ENCODE measurements around the gene HMGCR. TPM values are rescaled to one million over a fixed set of nuclear protein-coding genes. Genes with fewer than 3 reads are reported as not detected.
"Not testable (repeated sequence)": the region's sequence is repeated elsewhere in the genome, so short reads cannot be mapped to it uniquely, and the experiment has no call there.

Gene HMGCR
- polyA plus RNA-seq (ENCODE audit: insufficient read length in 3 of 3) = 10 to 100 TPM; 76.0 to 91.8 (median 84.6) TPM
- long read RNA-seq, donor 1, full-length matches to known transcripts = 20 of 20 reads
- long read RNA-seq, donor 1, partial matches to known transcripts = 0 of 20 reads
- long read RNA-seq, donor 1, other reads (novel, unspliced or antisense) = 0 of 20 reads
- long read RNA-seq, donor 2, full-length matches to known transcripts = 24 of 41 reads
- long read RNA-seq, donor 2, partial matches to known transcripts = 17 of 41 reads
- long read RNA-seq, donor 2, other reads (novel, unspliced or antisense) = 0 of 41 reads
- long read RNA-seq, donor 3, full-length matches to known transcripts = 16 of 16 reads
- long read RNA-seq, donor 3, partial matches to known transcripts = 0 of 16 reads
- long read RNA-seq, donor 3, other reads (novel, unspliced or antisense) = 0 of 16 reads
- long read RNA-seq, donor 4, full-length matches to known transcripts = 19 of 63 reads
- long read RNA-seq, donor 4, partial matches to known transcripts = 44 of 63 reads
- long read RNA-seq, donor 4, other reads (novel, unspliced or antisense) = 0 of 63 reads
- long read RNA-seq, donor 5, full-length matches to known transcripts = 4 of 4 reads
- long read RNA-seq, donor 5, partial matches to known transcripts = 0 of 4 reads
- long read RNA-seq, donor 5, other reads (novel, unspliced or antisense) = 0 of 4 reads
- long read RNA-seq, donor 6, full-length matches to known transcripts = 27 of 43 reads
- long read RNA-seq, donor 6, partial matches to known transcripts = 16 of 43 reads
- long read RNA-seq, donor 6, other reads (novel, unspliced or antisense) = 0 of 43 reads
- long read RNA-seq, donor 7, full-length matches to known transcripts = 10 of 10 reads
- long read RNA-seq, donor 7, partial matches to known transcripts = 0 of 10 reads
- long read RNA-seq, donor 7, other reads (novel, unspliced or antisense) = 0 of 10 reads
- long read RNA-seq, donor 8, full-length matches to known transcripts = 8 of 21 reads
- long read RNA-seq, donor 8, partial matches to known transcripts = 13 of 21 reads
- long read RNA-seq, donor 8, other reads (novel, unspliced or antisense) = 0 of 21 reads
- long read RNA-seq, donor 9, full-length matches to known transcripts = 18 of 77 reads
- long read RNA-seq, donor 9, partial matches to known transcripts = 59 of 77 reads
- long read RNA-seq, donor 9, other reads (novel, unspliced or antisense) = 0 of 77 reads
- long read RNA-seq, donor 10, transcript HMGCR-211 (2 exons, 465 nt) = major isoform, 12 of 63 reads
- long read RNA-seq, donor 10, partial matches to known transcripts = 49 of 63 reads
- long read RNA-seq, donor 10, other reads (novel, unspliced or antisense) = 0 of 63 reads
- long read RNA-seq, donor 11, full-length matches to known transcripts = 5 of 12 reads
- long read RNA-seq, donor 11, partial matches to known transcripts = 7 of 12 reads
- long read RNA-seq, donor 11, other reads (novel, unspliced or antisense) = 0 of 12 reads
- long read RNA-seq, donor 12, full-length matches to known transcripts = 31 of 39 reads
- long read RNA-seq, donor 12, partial matches to known transcripts = 8 of 39 reads
- long read RNA-seq, donor 12, other reads (novel, unspliced or antisense) = 0 of 39 reads
- long read RNA-seq, donor 13, full-length matches to known transcripts = 4 of 9 reads
- long read RNA-seq, donor 13, partial matches to known transcripts = 5 of 9 reads
- long read RNA-seq, donor 13, other reads (novel, unspliced or antisense) = 0 of 9 reads
- long read RNA-seq, donor 14, full-length matches to known transcripts = 16 of 53 reads
- long read RNA-seq, donor 14, partial matches to known transcripts = 37 of 53 reads
- long read RNA-seq, donor 14, other reads (novel, unspliced or antisense) = 0 of 53 reads
- long read RNA-seq, donor 15, full-length matches to known transcripts = 23 of 32 reads
- long read RNA-seq, donor 15, partial matches to known transcripts = 9 of 32 reads
- long read RNA-seq, donor 15, other reads (novel, unspliced or antisense) = 0 of 32 reads
- long read RNA-seq, donor 16, full-length matches to known transcripts = 27 of 125 reads
- long read RNA-seq, donor 16, partial matches to known transcripts = 98 of 125 reads
- long read RNA-seq, donor 16, other reads (novel, unspliced or antisense) = 0 of 125 reads

- peak; percentile 99 for DNase-seq
Measured at GRCh38 chr5:75336615-75337336, at the start of gene HMGCR. Gene HMGCR (plus strand): TSS chr5:75337220. CDS start chr5:75342606, 5,386 bp downstream.

DNA sequence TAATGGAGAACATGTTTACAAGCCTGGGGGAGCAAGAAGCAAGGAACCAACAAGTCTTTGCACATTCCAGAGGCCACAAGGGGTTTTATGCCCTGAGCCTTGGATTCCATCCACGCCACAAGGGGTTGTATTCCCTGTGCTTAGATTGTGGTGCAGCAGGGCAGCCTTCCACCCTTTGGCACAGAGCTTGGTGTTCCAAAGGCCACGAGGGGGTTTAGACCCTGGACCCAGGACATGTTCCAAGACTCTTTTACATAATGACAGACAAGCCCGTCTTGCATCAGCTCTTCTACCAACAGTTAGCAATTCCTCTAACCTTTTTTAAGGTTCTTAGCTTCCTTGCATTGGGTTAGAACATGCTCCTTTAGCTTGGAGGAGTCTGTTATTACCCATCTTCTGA, 45.2 kb upstream of the HMGCR start:
- DNase-seq = not testable (repeated sequence)

- no peak for DNase-seq
Measured at GRCh38 chr5:75300084-75300483, 36.9 kb upstream of the HMGCR start.

- DNase-seq = no peak
Measured at GRCh38 chr5:75303419-75303818, 33.6 kb upstream of the HMGCR start.

DNA sequence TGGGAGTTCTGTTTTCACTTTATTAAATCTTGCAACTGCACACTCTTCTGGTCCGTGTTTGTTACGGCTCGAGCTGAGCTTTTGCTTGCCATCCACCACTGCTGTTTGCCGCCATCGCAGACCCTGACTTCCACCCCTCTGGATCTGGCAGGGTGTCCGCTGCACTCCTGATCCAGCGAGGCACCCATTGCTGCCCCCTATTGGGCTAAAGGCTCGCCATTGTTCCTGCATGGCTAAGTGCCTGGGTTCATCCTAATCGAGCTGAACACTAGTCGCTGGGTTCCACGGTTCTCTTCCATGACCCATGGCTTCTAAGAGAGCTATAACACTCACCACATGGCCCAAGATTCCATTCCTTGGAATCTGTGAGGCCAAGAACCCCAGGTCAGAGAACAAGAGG, 32.5 kb upstream of the HMGCR start:
- not testable (repeated sequence) for DNase-seq

- DNase-seq = no peak
Measured at GRCh38 chr5:75306746-75307145, 30.3 kb upstream of the HMGCR start.

GRCh38 chr5:75310212-75310611, 26.8 kb upstream of the HMGCR start:
- DNase-seq = no peak

GRCh38 chr5:75319148-75319547, 17.9 kb upstream of the HMGCR start:
- not testable (repeated sequence) for DNase-seq

DNA sequence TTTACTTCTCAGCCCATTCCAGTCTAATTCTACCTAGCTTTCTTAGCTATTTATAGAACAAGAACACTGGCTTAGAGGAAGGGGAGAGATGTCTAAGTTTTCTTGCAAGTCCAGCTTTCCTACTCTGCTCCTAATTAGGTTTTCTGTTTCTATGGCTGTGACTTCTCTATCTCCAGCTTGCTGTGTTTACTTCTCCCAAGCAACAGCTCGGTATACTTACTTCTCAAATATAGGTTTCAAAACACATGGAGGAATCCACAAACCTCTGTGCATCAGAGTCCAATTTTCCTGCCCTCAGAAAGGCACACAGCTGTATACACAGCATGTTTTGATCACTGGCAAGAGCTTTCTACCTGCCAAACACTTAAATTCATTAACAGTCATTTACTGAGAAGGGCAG, 17.4 kb upstream of the HMGCR start:
- no peak for DNase-seq

DNA sequence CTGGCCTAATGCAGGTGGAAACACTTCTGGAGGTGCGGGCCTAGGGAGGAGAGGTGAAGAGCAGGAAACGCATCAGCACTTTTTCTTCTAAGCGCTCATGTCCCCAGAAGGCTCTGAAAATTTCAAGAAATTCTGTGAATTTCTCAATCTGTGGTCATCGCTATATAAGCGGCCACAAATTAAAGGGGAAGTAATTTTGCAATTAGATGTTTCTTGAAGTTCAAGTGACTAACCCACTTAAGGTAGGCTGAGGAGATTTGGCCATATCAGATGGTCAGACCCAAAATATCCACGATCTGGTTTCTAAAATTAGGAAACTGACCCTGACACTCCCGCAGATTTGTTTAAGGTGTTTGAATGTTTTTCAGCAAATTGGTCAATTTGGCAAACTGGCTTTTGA, 16.6 kb upstream of the HMGCR start:
- DNase-seq = no peak

GRCh38 chr5:75322066-75322465, 15.0 kb upstream of the HMGCR start:
- no peak for DNase-seq

DNA sequence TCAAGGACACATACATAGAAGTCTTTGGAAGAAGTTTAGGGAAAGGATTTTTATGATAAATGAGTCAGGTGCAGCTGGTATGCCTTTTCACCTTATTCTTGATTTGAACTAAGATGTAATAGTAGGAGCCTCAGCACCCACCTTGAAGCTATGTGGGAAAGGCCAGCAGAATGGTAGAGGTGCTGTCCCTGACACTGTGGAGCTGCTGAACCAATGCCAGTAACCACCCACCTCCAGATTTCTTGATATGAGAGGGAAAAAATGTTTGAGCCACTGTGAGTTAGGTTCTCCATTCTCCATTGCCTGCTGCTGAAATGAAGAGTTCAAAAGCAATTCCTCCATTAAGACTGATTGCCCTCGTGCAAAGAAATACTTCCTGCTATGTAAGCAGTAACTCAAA, 12.2 kb upstream of the HMGCR start:
- no peak for DNase-seq

DNA sequence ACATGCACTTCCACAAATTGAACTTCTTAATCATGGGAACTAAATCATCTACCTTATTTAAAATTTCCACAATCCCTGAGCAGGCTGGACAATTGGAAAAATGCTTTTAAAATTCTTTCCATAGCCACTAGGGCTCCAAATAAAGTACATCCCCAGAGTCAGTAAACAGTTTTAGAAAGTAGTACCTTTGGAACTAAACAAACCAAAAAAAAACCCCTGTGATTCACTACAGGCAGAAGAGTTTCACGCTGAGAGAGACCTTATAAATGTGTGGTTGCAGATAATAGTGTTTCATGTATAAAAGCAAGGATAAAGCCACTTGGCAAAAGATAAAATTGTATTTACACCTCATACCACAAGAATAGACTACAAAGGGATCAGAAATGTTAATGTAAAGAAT, 11.8 kb upstream of the HMGCR start:
- no peak for DNase-seq

- DNase-seq = no peak
Measured at GRCh38 chr5:75330404-75330803, 6.6 kb upstream of the HMGCR start.

DNA sequence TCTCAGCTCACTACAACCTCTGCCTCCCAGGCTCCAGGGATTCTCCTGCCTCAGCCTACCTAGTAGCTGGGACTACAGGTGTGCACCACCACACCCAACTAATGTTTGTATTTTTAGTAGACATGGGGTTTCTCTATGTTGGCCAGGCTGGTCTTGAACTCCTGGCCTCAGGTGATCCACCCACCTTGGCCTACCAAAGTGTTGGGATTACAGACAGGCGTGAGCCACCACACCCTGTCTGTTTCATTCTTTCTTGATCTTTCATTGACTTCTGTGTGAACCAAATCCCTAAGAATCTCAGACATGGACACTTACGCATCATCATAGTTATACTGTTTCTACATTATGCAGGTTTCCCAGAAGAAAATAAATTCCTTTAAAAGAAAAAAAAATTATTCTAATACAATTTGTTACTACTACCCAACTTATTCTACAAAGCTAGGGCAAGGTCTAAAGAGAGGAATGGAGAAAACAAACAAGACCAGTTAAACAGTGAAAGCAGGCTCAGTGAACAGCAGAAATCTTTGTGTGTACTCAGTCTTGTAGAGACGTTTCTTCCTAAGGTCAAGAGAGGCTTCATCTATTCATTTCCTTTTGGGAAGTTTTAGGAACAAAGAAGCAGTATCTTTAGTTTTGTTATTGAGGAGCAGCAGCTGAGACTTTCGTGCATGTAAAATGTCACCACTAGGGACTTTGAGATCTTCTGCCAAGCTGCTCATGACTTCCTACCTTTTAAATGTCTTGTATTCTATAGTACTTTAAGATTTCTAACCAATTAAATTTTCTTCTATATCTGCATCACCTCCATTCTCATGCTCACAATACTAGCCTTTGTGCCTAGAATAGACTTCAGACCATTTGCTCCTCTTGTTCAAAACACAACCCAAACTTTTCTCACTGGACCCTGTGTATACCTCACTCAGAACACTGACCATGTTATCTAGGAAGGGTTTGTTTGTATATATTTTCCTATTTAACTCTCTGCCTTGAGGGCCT, 5.6 kb upstream of the HMGCR start:
- no peak for DNase-seq

DNA sequence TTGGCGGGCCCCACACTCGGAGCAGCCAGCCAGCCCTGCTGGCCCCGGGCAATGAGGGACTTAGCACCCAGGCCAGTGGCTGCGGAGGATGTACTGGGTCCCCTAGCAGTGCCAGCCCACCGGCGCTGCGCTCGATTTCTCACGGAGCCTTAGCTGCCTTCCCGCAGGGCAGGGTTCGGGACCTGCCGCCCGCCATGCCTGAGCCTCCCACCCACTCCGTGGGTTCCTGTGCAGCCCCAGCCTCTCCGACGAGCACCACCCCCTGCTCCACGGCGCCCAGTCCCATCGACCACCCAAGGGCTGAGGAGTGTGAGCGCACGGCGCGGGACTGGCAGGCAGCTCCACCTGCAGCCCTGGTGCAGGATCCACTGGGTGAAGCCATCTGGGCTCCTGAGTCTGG, 3.3 kb upstream of the HMGCR start:
- not testable (repeated sequence) for DNase-seq

DNA sequence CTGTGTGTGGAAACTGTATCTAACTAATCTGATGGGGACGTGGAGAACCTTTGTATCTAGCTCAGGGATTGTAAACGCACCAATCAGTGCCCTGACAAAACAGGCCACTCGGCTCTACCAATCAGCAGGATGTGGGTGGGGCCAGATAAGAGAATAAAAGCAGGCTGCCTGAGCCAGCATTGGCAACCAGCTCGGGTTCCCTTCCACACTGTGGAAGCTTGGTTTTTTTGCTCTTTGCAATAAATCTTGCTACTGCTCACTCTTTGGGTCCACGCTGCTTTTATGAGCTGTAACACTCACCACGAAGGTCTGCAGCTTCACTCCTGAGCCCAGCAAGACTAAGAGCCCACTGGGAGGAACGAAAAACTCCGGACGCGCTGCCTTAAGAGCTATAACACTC, 2.6 kb upstream of the HMGCR start:
- not testable (repeated sequence) for DNase-seq

DNA sequence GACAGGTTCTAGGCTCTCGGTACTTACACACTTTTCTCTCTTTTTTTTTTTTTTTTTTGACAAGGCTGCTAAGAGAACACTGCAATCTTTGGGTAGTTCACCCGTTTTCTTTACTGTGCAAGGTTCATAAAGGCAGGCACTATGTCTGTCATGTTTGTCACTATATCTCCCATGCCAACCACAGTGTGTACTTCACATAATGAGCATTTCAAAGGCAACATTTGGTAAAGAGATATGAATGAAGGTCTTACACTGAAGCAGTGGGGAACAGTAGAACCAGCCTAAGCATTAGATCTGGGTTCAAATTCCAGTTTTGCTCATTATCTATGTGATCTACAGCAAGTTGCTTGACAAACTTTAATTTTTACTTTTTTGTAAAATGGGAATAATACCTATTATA, 1.5 kb upstream of the HMGCR start:
- no peak for DNase-seq
